HG03103 (cell line): Measurements from ENCODE around the gene HBB.

Experiments
- ATAC-seq: cut with Tn5 transposase; IDR thresholded peaks from one replicate; pipeline ENCODE4 v1.9.1; 2021; ENCODE audit warnings: low read depth; ENCODE audit not compliant: unreplicated experiment

Gene HBB

GRCh38 chr11:5229356-5229755, 2.5 kb upstream of the HBB start:
- peak; percentile 55 for ATAC-seq

GRCh38 chr11:5228124-5228523, 1.3 kb upstream of the HBB start:
- no peak for ATAC-seq

DNA sequence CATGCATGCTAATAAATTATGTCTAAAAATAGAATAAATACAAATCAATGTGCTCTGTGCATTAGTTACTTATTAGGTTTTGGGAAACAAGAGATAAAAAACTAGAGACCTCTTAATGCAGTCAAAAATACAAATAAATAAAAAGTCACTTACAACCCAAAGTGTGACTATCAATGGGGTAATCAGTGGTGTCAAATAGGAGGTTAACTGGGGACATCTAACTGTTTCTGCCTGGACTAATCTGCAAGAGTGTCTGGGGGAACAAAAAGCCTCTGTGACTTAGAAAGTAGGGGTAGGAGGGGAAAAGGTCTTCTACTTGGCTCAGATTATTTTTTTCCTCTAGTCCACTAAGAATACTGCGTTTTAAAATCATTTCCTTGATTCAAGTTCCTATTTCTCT, 810 bp upstream of the HBB start:
- no peak for ATAC-seq

GRCh38 chr11:5225480-5225871, 1.4 kb downstream of the HBB start:
- no peak for ATAC-seq

- ATAC-seq = no peak
Measured at GRCh38 chr11:5224538-5225479, 2.1 kb downstream of the HBB start.

DNA sequence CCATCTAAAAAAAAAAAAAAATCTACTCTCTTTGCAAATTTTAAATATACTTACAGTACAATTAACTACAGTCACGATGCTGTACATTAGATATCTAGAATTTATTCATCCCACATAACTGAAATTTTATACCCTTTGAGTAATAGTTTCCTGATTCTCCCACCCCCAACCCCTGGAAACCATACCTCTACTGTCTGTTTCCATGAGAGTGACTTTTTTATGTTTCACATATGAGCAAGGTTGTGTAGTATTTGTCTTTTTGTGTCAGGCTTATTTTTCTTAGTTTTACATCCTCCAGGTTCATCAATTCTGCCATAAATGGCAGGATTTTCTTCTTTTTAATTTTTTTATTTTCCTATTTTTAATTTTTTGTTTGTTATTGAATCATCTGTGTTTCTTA, 3.2 kb downstream of the HBB start:
- no peak for ATAC-seq

- ATAC-seq = no peak
Measured at GRCh38 chr11:5223146-5223545, 3.7 kb downstream of the HBB start.

GRCh38 chr11:5210376-5210885, 16.4 kb downstream of the HBB start:
- no peak for ATAC-seq

- no peak for ATAC-seq
Measured at GRCh38 chr11:5204787-5205186, 22.1 kb downstream of the HBB start.

DNA sequence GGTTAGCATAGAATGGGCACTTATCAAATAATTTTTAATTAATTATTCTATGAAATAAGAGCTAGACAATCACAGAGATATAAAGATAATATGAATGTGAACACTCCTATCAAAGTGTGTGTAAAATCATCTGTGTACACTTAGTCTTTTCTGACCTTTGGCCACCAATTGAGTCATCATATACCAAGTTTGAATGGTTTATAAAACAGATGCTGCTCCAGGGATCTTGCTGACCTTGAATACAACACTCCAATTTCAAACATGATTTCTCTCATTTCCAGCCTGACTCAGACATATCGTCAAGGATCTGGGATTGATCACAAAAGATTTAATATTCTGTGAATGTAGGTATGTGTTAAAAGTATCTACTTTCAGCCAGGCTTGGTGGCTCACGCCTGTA, 23.5 kb downstream of the HBB start:
- no peak for ATAC-seq

GRCh38 chr11:5200582-5200981, 26.3 kb downstream of the HBB start, which contains the start of gene OR51V1:
Gene OR51V1 (minus strand): TSS chr11:5200682. CDS start chr11:5200682, 0 bp downstream.
- ATAC-seq = no peak

DNA sequence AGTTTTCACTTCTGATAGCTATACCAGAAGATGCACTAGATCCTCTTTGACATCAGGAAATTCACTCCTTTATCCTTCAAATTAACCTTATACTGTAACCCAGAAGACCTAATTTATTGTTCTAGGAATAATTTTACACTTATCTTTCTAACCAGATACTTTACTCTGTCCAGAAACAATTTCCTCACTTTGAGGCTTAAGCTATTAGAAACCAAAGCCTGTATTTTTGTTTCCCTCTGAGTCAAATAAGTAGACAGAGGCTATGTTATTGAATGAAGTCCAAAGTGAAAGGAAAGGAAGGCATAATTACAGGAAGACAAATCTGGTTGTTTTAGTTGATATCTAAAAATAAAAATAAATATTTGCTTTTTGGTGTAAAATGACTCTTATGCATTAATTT, 28.6 kb downstream of the HBB start:
- no peak for ATAC-seq

DNA sequence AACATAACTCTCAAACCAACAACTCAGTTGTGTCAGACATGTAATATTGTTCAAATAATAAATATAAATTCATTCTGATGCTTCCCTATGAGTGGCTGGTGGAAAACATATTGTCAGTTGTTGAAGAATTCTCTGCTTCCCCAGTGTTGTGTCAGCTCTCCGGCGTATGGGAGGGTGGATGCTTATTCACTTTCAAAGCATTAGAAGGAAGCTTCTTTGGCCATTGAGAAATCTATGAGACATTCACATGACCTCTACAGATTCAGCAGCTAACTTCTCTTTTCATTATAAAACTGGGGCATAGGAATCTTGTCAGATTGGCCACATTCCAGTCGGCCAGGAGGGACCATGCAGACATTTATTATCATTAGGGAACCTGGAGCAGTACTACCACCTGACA, 29.3 kb downstream of the HBB start:
- no peak for ATAC-seq

GRCh38 chr11:5196731-5197130, 30.1 kb downstream of the HBB start:
- ATAC-seq = no peak

GRCh38 chr11:5196067-5196466, 30.8 kb downstream of the HBB start:
- ATAC-seq = no peak

DNA sequence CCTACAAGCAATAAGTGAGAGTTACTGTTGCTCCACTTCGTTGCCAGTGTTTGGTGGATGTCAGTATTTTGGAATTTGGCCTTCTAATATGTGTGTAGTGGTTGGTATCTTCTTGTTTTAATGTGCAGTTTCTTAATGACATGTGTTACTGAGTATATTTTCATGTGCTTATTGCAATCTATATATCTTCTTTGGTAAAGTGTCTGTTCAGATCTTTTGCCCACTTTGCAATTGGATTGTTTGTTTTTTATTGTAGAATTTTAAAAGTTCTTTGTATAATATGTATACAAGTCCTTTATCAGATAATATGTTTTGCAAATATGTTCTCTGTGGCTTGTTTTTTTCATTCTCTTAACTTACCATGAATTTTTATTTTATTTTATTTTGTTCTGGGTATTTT, 34.1 kb downstream of the HBB start:
- ATAC-seq = no peak

- ATAC-seq = no peak
Measured at GRCh38 chr11:5188201-5188600, 38.7 kb downstream of the HBB start.

GRCh38 chr11:5178046-5178837, 48.6 kb downstream of the HBB start:
- no peak for ATAC-seq
